ENCODE data around the gene DLG2. TPM values are rescaled to one million over a fixed set of nuclear protein-coding genes. Genes with fewer than 3 reads are reported as not detected.

DLG2 gene
- total RNA-seq, 4 donors from 2014 or later = 1.3 to 4.7 (median 2.4) TPM

GRCh38 chr11:84922212-84922805 is 704.8 kb downstream of the DLG2 start:
- no peaks in the 10 kb centered on the region for H3K36me3 ChIP-seq
- ATAC-seq (no peak), DNase-seq (no peak)
- no peaks in the 10 kb centered on the region for H3K27me3 ChIP-seq
- no peaks in the 10 kb centered on the region for H3K9me3 ChIP-seq
- TF ChIP-seq, protein P1, sequence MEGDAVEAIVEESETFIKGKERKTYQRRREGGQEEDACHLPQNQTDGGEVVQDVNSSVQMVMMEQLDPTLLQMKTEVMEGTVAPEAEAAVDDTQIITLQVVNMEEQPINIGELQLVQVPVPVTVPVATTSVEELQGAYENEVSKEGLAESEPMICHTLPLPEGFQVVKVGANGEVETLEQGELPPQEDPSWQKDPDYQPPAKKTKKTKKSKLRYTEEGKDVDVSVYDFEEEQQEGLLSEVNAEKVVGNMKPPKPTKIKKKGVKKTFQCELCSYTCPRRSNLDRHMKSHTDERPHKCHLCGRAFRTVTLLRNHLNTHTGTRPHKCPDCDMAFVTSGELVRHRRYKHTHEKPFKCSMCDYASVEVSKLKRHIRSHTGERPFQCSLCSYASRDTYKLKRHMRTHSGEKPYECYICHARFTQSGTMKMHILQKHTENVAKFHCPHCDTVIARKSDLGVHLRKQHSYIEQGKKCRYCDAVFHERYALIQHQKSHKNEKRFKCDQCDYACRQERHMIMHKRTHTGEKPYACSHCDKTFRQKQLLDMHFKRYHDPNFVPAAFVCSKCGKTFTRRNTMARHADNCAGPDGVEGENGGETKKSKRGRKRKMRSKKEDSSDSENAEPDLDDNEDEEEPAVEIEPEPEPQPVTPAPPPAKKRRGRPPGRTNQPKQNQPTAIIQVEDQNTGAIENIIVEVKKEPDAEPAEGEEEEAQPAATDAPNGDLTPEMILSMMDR (IDR thresholded peaks at IDR 0.05 in 4 of 5, conservative IDR thresholded peaks at IDR 0.05 in 1 of 5) = no peak
- TF ChIP-seq POLR2A (IDR thresholded peaks at IDR 0.05) = no peak
- in situ Hi-C loops (cut with MboI; ENCODE audit: low sequenced_read_pairs in 4 of 4) (no loop called here), intact Hi-C loops (cut with DNase I; ENCODE audit: low total_unique reads) (no loop called here)
- no peak overlapping the region for H3K27ac ChIP-seq
- peak overlapping the region in 2 of 4 donors; percentile 29 to 30 for H3K4me3 ChIP-seq
- H3K4me1 ChIP-seq = peaks cover 13% of the 10 kb centered on the region in 2 donors

- no peaks in the 10 kb centered on the region for H3K36me3 ChIP-seq
- DNase-seq (no peak), ATAC-seq (no peak)
- intact Hi-C loops (cut with DNase I; ENCODE audit: low total_unique reads) (no loop called here), in situ Hi-C loops (cut with MboI; ENCODE audit: low sequenced_read_pairs in 4 of 4) (no loop called here)
- H3K4me3 ChIP-seq = no peak overlapping the region
- TF ChIP-seq POLR2A (IDR thresholded peaks at IDR 0.05) = no peak
- TF ChIP-seq, protein P1 (IDR thresholded peaks at IDR 0.05 in 4 of 5, conservative IDR thresholded peaks at IDR 0.05 in 1 of 5) = no peak
- H3K4me1 ChIP-seq = no peaks in the 10 kb centered on the region
- no peak overlapping the region for H3K27ac ChIP-seq
- no peaks in the 10 kb centered on the region for H3K9me3 ChIP-seq
- no peaks in the 10 kb centered on the region for H3K27me3 ChIP-seq
These were observed 712.6 kb downstream of the DLG2 start for GRCh38 chr11:84914511-84914910.

- H3K27ac ChIP-seq = no peak overlapping the region
- DNase-seq = no peak
- intact Hi-C loops (cut with DNase I; ENCODE audit: low total_unique reads) = no loop called here
- no peaks in the 10 kb centered on the region for H3K4me1 ChIP-seq
- in situ Hi-C loops (cut with MboI; ENCODE audit: low sequenced_read_pairs in 4 of 4) = no loop called here
- H3K9me3 ChIP-seq = no peaks in the 10 kb centered on the region
- H3K36me3 ChIP-seq = no peaks in the 10 kb centered on the region
- H3K27me3 ChIP-seq = no peaks in the 10 kb centered on the region
- no peak for TF ChIP-seq POLR2A (IDR thresholded peaks at IDR 0.05)
- no peak overlapping the region for H3K4me3 ChIP-seq
- no peak for ATAC-seq
These were observed 717.4 kb downstream of the DLG2 start for GRCh38 chr11:84909740-84910139.

GRCh38 chr11:84906995-84907394 is 720.1 kb downstream of the DLG2 start:
- ATAC-seq = no peak
- Histone ChIP-seq H3K27me3 (no peaks in the 10 kb centered on the region), H3K9me3 (no peaks in the 10 kb centered on the region), H3K36me3 (no peaks in the 10 kb centered on the region), H3K4me1 (no peaks in the 10 kb centered on the region), H3K4me3 (no peak overlapping the region), H3K27ac (no peak overlapping the region)
- TF ChIP-seq, protein P1 (IDR thresholded peaks at IDR 0.05 in 4 of 5, conservative IDR thresholded peaks at IDR 0.05 in 1 of 5) = no peak
- no peak for TF ChIP-seq POLR2A (IDR thresholded peaks at IDR 0.05)
- in situ Hi-C loops (cut with MboI; ENCODE audit: low sequenced_read_pairs in 4 of 4) = no loop called here
- no peak for DNase-seq
- intact Hi-C loops (cut with DNase I; ENCODE audit: low total_unique reads) = no loop called here

GRCh38 chr11:84905411-84905810 is 721.7 kb downstream of the DLG2 start:
- ATAC-seq = no peak
- H3K4me3 ChIP-seq = no peak overlapping the region
- H3K4me1 ChIP-seq = no peaks in the 10 kb centered on the region
- H3K27ac ChIP-seq = no peak overlapping the region
- no peak for TF ChIP-seq POLR2A (IDR thresholded peaks at IDR 0.05)
- TF ChIP-seq, protein P1 (IDR thresholded peaks at IDR 0.05 in 4 of 5, conservative IDR thresholded peaks at IDR 0.05 in 1 of 5) = no peak
- no peak for DNase-seq
- in situ Hi-C loops (cut with MboI; ENCODE audit: low sequenced_read_pairs in 4 of 4) = no loop called here
- H3K9me3 ChIP-seq = no peaks in the 10 kb centered on the region
- no peaks in the 10 kb centered on the region for H3K27me3 ChIP-seq
- intact Hi-C loops (cut with DNase I; ENCODE audit: low total_unique reads) = no loop called here
- no peaks in the 10 kb centered on the region for H3K36me3 ChIP-seq
